ELF-1 (cell line): Measurements from ENCODE around the gene MFN2.
A peak's percentile ranks its signal among the peaks of the same experiment; 100 is the strongest.

ENCODE experiments used
- DNase-seq: peaks from one replicate; pipeline ENCODE4 v3.0.0-alpha.2; 2016; ENCODE audit warnings: low read depth, low spot score

Gene MFN2

GRCh38 chr1:11960276-11960675 is 20.0 kb upstream of the MFN2 start:
- DNase-seq = no peak

- DNase-seq = no peak
Measured at GRCh38 chr1:11960715-11961114, 19.5 kb upstream of the MFN2 start.

- DNase-seq = no peak
Measured at GRCh38 chr1:11961230-11961629, 19.0 kb upstream of the MFN2 start.

- DNase-seq = no peak
Measured at GRCh38 chr1:11963622-11964021, 16.6 kb upstream of the MFN2 start.

- no peak for DNase-seq
Measured at GRCh38 chr1:11964656-11965055, 15.6 kb upstream of the MFN2 start.

GRCh38 chr1:11967028-11967547 is 13.2 kb upstream of the MFN2 start:
- peak; percentile 87 for DNase-seq

GRCh38 chr1:11970441-11971185 is 9.6 kb upstream of the MFN2 start:
- DNase-seq = peak; percentile 71

- DNase-seq = no peak
Measured at GRCh38 chr1:11977625-11978024, 2.6 kb upstream of the MFN2 start.

- DNase-seq = no peak
Measured at GRCh38 chr1:11978301-11978700, 1.9 kb upstream of the MFN2 start.

- no peak for DNase-seq
Measured at GRCh38 chr1:11979028-11979850, 1.0 kb upstream of the MFN2 start.

- DNase-seq = no peak
Measured at GRCh38 chr1:11980676-11980972, 380 bp downstream of the MFN2 start.

- no peak for DNase-seq
Measured at GRCh38 chr1:11981378-11982009, 1.2 kb downstream of the MFN2 start.

- no peak for DNase-seq
Measured at GRCh38 chr1:11982010-11982392, 1.8 kb downstream of the MFN2 start.

GRCh38 chr1:11984121-11984520 is 3.9 kb downstream of the MFN2 start:
- no peak for DNase-seq

- DNase-seq = no peak
Measured at GRCh38 chr1:11984576-11984975, 4.3 kb downstream of the MFN2 start.

GRCh38 chr1:11985171-11985570 is 4.9 kb downstream of the MFN2 start:
- no peak for DNase-seq

GRCh38 chr1:11985851-11986250 is 5.6 kb downstream of the MFN2 start:
- no peak for DNase-seq

- DNase-seq = no peak
Measured at GRCh38 chr1:11989669-11990068, 9.4 kb downstream of the MFN2 start.

GRCh38 chr1:11990303-11991032 is 10.2 kb downstream of the MFN2 start:
- DNase-seq = no peak

- no peak for DNase-seq
Measured at GRCh38 chr1:11991969-11992676, 11.9 kb downstream of the MFN2 start.
